Panc1 (cell line): Measurements from ENCODE around the gene RIT2.

Experiments used
- POLR2AphosphoS5 ChIP-seq: IDR thresholded peaks from 2 replicates; pipeline ENCODE4 v1.6.1; 2012; ENCODE audit warnings: mild to moderate bottlenecking, low read depth, low read length, moderate library complexity
- SIN3A ChIP-seq: IDR thresholded peaks from 2 replicates; pipeline ENCODE4 v1.6.1; 2012; ENCODE audit warnings: low read depth, mild to moderate bottlenecking, low read length, moderate library complexity, borderline replicate concordance; ENCODE audit not compliant: insufficient read depth
- TCF7L2 ChIP-seq: IDR thresholded peaks from 2 replicates; pipeline ENCODE4 v1.6.1; 2011; ENCODE audit warnings: mild to moderate bottlenecking, low read depth, low read length, inconsistent platforms
- TF ChIP-seq, protein P1 (sequence below): fragments of 450-650 bp; IDR thresholded peaks from 2 replicates; pipeline ENCODE4 v1.5.1; 2017; ENCODE audit warnings: mild to moderate bottlenecking
- TF ChIP-seq, protein P2 (sequence below), 2 experiments: IDR thresholded peaks; 2 replicates each; pipeline ENCODE4 v1.6.1; 2011 to 2012; ENCODE audit warnings: low read depth in 2 of 2, control low read depth in 1 of 2, low read length in 1 of 2, mild to moderate bottlenecking in 1 of 2, moderate library complexity in 1 of 2; ENCODE audit not compliant: insufficient read depth in 1 of 2

DNA sequence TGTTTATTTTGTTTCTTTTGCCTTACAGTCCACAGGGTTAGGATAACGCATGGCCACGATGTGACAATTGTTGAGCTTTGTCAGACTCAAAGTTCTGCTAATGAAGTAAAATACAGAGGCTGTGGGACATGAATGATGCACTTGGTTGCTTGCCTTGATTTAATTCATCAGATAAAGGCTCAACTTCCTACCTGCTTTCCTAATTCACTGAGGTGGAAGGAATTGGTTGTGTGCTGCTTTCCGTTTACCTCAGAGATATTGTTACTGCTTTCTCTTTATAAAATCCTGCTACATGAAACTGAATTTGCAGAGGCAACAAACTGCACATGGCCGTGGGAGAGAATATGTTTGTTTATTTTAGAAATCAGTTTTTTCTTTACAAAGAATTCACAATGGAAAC is 6.6 kb downstream of the RIT2 start:
- TF ChIP-seq, protein P1, sequence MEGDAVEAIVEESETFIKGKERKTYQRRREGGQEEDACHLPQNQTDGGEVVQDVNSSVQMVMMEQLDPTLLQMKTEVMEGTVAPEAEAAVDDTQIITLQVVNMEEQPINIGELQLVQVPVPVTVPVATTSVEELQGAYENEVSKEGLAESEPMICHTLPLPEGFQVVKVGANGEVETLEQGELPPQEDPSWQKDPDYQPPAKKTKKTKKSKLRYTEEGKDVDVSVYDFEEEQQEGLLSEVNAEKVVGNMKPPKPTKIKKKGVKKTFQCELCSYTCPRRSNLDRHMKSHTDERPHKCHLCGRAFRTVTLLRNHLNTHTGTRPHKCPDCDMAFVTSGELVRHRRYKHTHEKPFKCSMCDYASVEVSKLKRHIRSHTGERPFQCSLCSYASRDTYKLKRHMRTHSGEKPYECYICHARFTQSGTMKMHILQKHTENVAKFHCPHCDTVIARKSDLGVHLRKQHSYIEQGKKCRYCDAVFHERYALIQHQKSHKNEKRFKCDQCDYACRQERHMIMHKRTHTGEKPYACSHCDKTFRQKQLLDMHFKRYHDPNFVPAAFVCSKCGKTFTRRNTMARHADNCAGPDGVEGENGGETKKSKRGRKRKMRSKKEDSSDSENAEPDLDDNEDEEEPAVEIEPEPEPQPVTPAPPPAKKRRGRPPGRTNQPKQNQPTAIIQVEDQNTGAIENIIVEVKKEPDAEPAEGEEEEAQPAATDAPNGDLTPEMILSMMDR = no peak
- TF ChIP-seq, protein P2, sequence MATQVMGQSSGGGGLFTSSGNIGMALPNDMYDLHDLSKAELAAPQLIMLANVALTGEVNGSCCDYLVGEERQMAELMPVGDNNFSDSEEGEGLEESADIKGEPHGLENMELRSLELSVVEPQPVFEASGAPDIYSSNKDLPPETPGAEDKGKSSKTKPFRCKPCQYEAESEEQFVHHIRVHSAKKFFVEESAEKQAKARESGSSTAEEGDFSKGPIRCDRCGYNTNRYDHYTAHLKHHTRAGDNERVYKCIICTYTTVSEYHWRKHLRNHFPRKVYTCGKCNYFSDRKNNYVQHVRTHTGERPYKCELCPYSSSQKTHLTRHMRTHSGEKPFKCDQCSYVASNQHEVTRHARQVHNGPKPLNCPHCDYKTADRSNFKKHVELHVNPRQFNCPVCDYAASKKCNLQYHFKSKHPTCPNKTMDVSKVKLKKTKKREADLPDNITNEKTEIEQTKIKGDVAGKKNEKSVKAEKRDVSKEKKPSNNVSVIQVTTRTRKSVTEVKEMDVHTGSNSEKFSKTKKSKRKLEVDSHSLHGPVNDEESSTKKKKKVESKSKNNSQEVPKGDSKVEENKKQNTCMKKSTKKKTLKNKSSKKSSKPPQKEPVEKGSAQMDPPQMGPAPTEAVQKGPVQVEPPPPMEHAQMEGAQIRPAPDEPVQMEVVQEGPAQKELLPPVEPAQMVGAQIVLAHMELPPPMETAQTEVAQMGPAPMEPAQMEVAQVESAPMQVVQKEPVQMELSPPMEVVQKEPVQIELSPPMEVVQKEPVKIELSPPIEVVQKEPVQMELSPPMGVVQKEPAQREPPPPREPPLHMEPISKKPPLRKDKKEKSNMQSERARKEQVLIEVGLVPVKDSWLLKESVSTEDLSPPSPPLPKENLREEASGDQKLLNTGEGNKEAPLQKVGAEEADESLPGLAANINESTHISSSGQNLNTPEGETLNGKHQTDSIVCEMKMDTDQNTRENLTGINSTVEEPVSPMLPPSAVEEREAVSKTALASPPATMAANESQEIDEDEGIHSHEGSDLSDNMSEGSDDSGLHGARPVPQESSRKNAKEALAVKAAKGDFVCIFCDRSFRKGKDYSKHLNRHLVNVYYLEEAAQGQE (IDR thresholded peaks at IDR 0.05; ENCODE audit: insufficient read depth in 1 of 2, low read depth in 2 of 2, low read length in 1 of 2) = no peak
- TF ChIP-seq POLR2AphosphoS5 (no peak), SIN3A (no peak), TCF7L2 (no peak)
